Fibroblast of villous mesenchyme (primary cell): ENCODE data around the gene TOR4A. TPM values are rescaled to one million over a fixed set of nuclear protein-coding genes. Genes with fewer than 3 reads are reported as not detected.

ENCODE experiments used
- DNase-seq: peaks from one replicate; pipeline ENCODE4 v3.0.0-alpha.2; 2010; ENCODE audit warnings: low read depth
- H3K4me3 ChIP-seq: 2 replicates; pipeline ENCODE4 v1.5.1; 2011; ENCODE audit warnings: low read depth, mild to moderate bottlenecking, low read length
- CTCF ChIP-seq: IDR thresholded peaks from 2 replicates; pipeline ENCODE4 v1.5.1; 2012; ENCODE audit warnings: low read depth, mild to moderate bottlenecking, low read length; ENCODE audit not compliant: insufficient read depth
- total RNA-seq: library from RNA; depleted of rRNA; stranded (reverse); fragments of >200 nt; gene quantifications from 2 replicates; pipeline ENCODE4 v1.2.3, GENCODE V29; 2012

TOR4A gene
- total RNA-seq, 1 donor = 42.3 TPM

GRCh38 chr9:137276473-137277328 lies 825 bp upstream of the TOR4A start:
- H3K4me3 ChIP-seq = peak overlapping the region; percentile 78

GRCh38 chr9:137278061-137278701 lies 655 bp downstream of the TOR4A start:
- peak overlapping the region; percentile 78 for H3K4me3 ChIP-seq
- no peak for TF ChIP-seq CTCF
- DNase-seq = peak; percentile 42

More at GRCh38 chr9:137276473-137277328, 825 bp upstream of the TOR4A start:
- DNase-seq = peak; percentile 80
- TF ChIP-seq CTCF = no peak

GRCh38 chr9:137278721-137279711 lies 1.5 kb downstream of the TOR4A start:
- no peak for TF ChIP-seq CTCF
- peak overlapping the region; percentile 78 for H3K4me3 ChIP-seq
- no peak for DNase-seq

GRCh38 chr9:137279741-137280473 lies 2.4 kb downstream of the TOR4A start:
- no peak overlapping the region for H3K4me3 ChIP-seq
- DNase-seq = no peak
- no peak for TF ChIP-seq CTCF

- peak overlapping the region; percentile 18 for H3K4me3 ChIP-seq
- TF ChIP-seq CTCF = peak; percentile 40
- peak; percentile 41 for DNase-seq
These were observed 3.2 kb downstream of the TOR4A start for GRCh38 chr9:137280474-137281344.
